Measurements from ENCODE around the gene PAIP2B.

Gene PAIP2B

DNA sequence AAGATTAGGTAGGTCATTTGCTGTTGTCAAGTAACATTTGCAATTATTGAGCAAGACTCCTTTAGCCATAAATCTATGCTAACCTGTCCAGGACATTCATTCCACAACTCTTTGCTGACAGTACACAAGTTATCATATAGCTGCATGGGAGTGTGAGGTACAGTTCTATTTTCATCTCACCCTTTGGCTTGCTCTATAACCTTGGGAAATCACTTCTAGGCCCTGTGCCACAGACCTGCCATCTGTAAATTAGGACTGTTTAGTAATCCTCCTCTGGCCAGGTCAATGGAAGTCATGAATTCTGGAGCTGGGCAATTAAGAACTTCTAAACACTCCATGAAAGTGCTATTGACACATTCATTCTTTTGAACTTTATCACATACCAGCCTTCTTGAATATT lies 34.6 kb upstream of the PAIP2B start:
- H2AK5ac ChIP-seq (ENCODE audit: low read length, severe bottlenecking): no peak overlapping the region
- H3K27ac ChIP-seq (ENCODE audit: low read length, poor library complexity, severe bottlenecking): no peak overlapping the region
- H2BK120ac ChIP-seq (ENCODE audit: low read depth, low read length): no peak overlapping the region
- H2BK5ac ChIP-seq (ENCODE audit: low read depth, low read length, poor library complexity, severe bottlenecking): no peak overlapping the region
- no peak overlapping the region for H3K18ac ChIP-seq (ENCODE audit: low read depth in 1 of 2, low read length in 2 of 2)
- no peak overlapping the region for H2BK15ac ChIP-seq (ENCODE audit: low read depth, poor library complexity, severe bottlenecking)
- H3K23ac ChIP-seq (ENCODE audit: low read length in 2 of 2): no peak overlapping the region
- H3K9me3 ChIP-seq (ENCODE audit: control insufficient read depth, low read length): no peaks in the 10 kb centered on the region
- no peak overlapping the region for H3K9ac ChIP-seq (ENCODE audit: low read length)
- H3K4me1 ChIP-seq (ENCODE audit: control insufficient read depth, insufficient read depth, low read depth, low read length): no peaks in the 10 kb centered on the region
- no peak overlapping the region for H3K14ac ChIP-seq (ENCODE audit: low read length in 2 of 2)
- no peak overlapping the region for H2AFZ ChIP-seq (ENCODE audit: low read depth, low read length)
- no peak for DNase-seq
- H4K91ac ChIP-seq (ENCODE audit: low read length): no peak overlapping the region
- H3K27me3 ChIP-seq (ENCODE audit: control insufficient read depth in 1 of 2, insufficient read depth in 1 of 2, low read length in 2 of 2): peaks cover 23 to 46% of the 10 kb centered on the region in 2 experiments
- no peak overlapping the region for H3K4me3 ChIP-seq (ENCODE audit: insufficient read depth in 1 of 2, low read depth in 1 of 2, low read length in 2 of 2)
- H4K8ac ChIP-seq (ENCODE audit: low read length): no peak overlapping the region
- H3K36me3 ChIP-seq (ENCODE audit: control insufficient read depth in 1 of 2, insufficient read depth in 2 of 2, low read depth in 1 of 2, low read length in 2 of 2): no peaks in the 10 kb centered on the region
- no peak overlapping the region for H3K4ac ChIP-seq (ENCODE audit: low read depth in 1 of 2, low read length in 2 of 2)
- H3K4me2 ChIP-seq (ENCODE audit: low read length, poor library complexity, severe bottlenecking): no peak overlapping the region
- no peaks in the 10 kb centered on the region for H3K79me1 ChIP-seq (replicated peaks; ENCODE audit: low read length, poor library complexity, severe bottlenecking)
- no peak overlapping the region for H2BK12ac ChIP-seq (ENCODE audit: low read length in 2 of 2)

DNA sequence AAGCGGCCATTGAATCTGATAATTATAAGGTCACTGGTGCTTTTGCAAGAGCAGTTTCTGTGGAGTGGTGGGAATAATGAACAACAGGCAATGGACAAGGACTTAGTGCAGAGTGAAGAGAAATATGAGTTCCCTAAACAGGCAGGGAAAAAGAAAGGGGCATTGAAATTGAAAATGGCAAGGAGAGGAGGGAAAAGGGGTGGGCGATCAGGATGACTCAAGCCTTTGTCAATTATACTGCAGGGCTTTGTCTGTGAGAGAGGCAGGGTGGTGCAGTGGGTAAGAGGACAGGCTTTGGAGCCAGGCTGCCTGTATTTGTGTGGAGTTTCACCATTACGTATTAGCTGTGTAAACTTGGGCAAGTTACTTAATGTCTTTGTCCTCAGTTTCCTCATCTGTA lies 29.5 kb upstream of the PAIP2B start:
- H3K4me1 ChIP-seq (ENCODE audit: control insufficient read depth, insufficient read depth, low read depth, low read length): no peaks in the 10 kb centered on the region
- DNase-seq: no peak
- 95% methylated on average over 3 of the region's 3 CpGs for WGBS
- H3K79me1 ChIP-seq (replicated peaks; ENCODE audit: low read length, poor library complexity, severe bottlenecking): no peaks in the 10 kb centered on the region
- no peak overlapping the region for H3K14ac ChIP-seq (ENCODE audit: low read length in 2 of 2)
- no peak overlapping the region for H4K8ac ChIP-seq (ENCODE audit: low read length)
- H2AK5ac ChIP-seq (ENCODE audit: low read length, severe bottlenecking): no peak overlapping the region
- no peak overlapping the region for H2BK5ac ChIP-seq (ENCODE audit: low read depth, low read length, poor library complexity, severe bottlenecking)
- no peak overlapping the region for H2AFZ ChIP-seq (ENCODE audit: low read depth, low read length)
- no peak overlapping the region for H3K4ac ChIP-seq (ENCODE audit: low read depth in 1 of 2, low read length in 2 of 2)
- no peaks in the 10 kb centered on the region for H3K36me3 ChIP-seq (ENCODE audit: control insufficient read depth in 1 of 2, insufficient read depth in 2 of 2, low read depth in 1 of 2, low read length in 2 of 2)
- no peak overlapping the region for H3K18ac ChIP-seq (ENCODE audit: low read depth in 1 of 2, low read length in 2 of 2)
- H4K91ac ChIP-seq (ENCODE audit: low read length): no peak overlapping the region
- no peak overlapping the region for H2BK15ac ChIP-seq (ENCODE audit: low read depth, poor library complexity, severe bottlenecking)
- H3K9ac ChIP-seq (ENCODE audit: low read length): no peak overlapping the region
- H2BK12ac ChIP-seq (ENCODE audit: low read length in 2 of 2): no peak overlapping the region
- H3K9me3 ChIP-seq (ENCODE audit: control insufficient read depth, low read length): no peaks in the 10 kb centered on the region
- no peak overlapping the region for H3K4me3 ChIP-seq (ENCODE audit: insufficient read depth in 1 of 2, low read depth in 1 of 2, low read length in 2 of 2)
- no peak overlapping the region for H3K4me2 ChIP-seq (ENCODE audit: low read length, poor library complexity, severe bottlenecking)
- H3K23ac ChIP-seq (ENCODE audit: low read length in 2 of 2): no peak overlapping the region
- no peak overlapping the region for H3K27ac ChIP-seq (ENCODE audit: low read length, poor library complexity, severe bottlenecking)
- peaks cover 32 to 46% of the 10 kb centered on the region in 2 experiments for H3K27me3 ChIP-seq (ENCODE audit: control insufficient read depth in 1 of 2, insufficient read depth in 1 of 2, low read length in 2 of 2)
- H2BK120ac ChIP-seq (ENCODE audit: low read depth, low read length): no peak overlapping the region

- H3K4me3 ChIP-seq (ENCODE audit: insufficient read depth in 1 of 2, low read depth in 1 of 2, low read length in 2 of 2): no peak overlapping the region
- no peak overlapping the region for H3K4me2 ChIP-seq (ENCODE audit: low read length, poor library complexity, severe bottlenecking)
- H3K4me1 ChIP-seq (ENCODE audit: control insufficient read depth, insufficient read depth, low read depth, low read length): no peaks in the 10 kb centered on the region
- no peak overlapping the region for H3K9ac ChIP-seq (ENCODE audit: low read length)
- DNase-seq: no peak
- no peaks in the 10 kb centered on the region for H3K79me1 ChIP-seq (replicated peaks; ENCODE audit: low read length, poor library complexity, severe bottlenecking)
- no peak overlapping the region for H4K91ac ChIP-seq (ENCODE audit: low read length)
- H3K9me3 ChIP-seq (ENCODE audit: control insufficient read depth, low read length): no peaks in the 10 kb centered on the region
- peaks cover 32 to 50% of the 10 kb centered on the region in 2 experiments for H3K27me3 ChIP-seq (ENCODE audit: control insufficient read depth in 1 of 2, insufficient read depth in 1 of 2, low read length in 2 of 2)
- no peak overlapping the region for H2AK5ac ChIP-seq (ENCODE audit: low read length, severe bottlenecking)
- H2BK5ac ChIP-seq (ENCODE audit: low read depth, low read length, poor library complexity, severe bottlenecking): no peak overlapping the region
- no peak overlapping the region for H3K4ac ChIP-seq (ENCODE audit: low read depth in 1 of 2, low read length in 2 of 2)
- H2BK12ac ChIP-seq (ENCODE audit: low read length in 2 of 2): no peak overlapping the region
- no peak overlapping the region for H3K27ac ChIP-seq (ENCODE audit: low read length, poor library complexity, severe bottlenecking)
- no peak overlapping the region for H2AFZ ChIP-seq (ENCODE audit: low read depth, low read length)
- H2BK15ac ChIP-seq (ENCODE audit: low read depth, poor library complexity, severe bottlenecking): no peak overlapping the region
- no peak overlapping the region for H3K18ac ChIP-seq (ENCODE audit: low read depth in 1 of 2, low read length in 2 of 2)
- no peak overlapping the region for H3K23ac ChIP-seq (ENCODE audit: low read length in 2 of 2)
- WGBS: 91% methylated on average over 2 of the region's 4 CpGs
- H3K14ac ChIP-seq (ENCODE audit: low read length in 2 of 2): no peak overlapping the region
- H3K36me3 ChIP-seq (ENCODE audit: control insufficient read depth in 1 of 2, insufficient read depth in 2 of 2, low read depth in 1 of 2, low read length in 2 of 2): no peaks in the 10 kb centered on the region
- no peak overlapping the region for H2BK120ac ChIP-seq (ENCODE audit: low read depth, low read length)
- H4K8ac ChIP-seq (ENCODE audit: low read length): no peak overlapping the region
Measured at GRCh38 chr2:71254776-71255175, 27.9 kb upstream of the PAIP2B start.

GRCh38 chr2:71254078-71254477 lies 27.2 kb upstream of the PAIP2B start:
- Histone ChIP-seq H3K4me3 (ENCODE audit: insufficient read depth in 1 of 2, low read depth in 1 of 2, low read length in 2 of 2) (no peak overlapping the region), H3K79me1 (replicated peaks; ENCODE audit: low read length, poor library complexity, severe bottlenecking) (no peaks in the 10 kb centered on the region), H3K4ac (ENCODE audit: low read depth in 1 of 2, low read length in 2 of 2) (no peak overlapping the region), H3K27ac (ENCODE audit: low read length, poor library complexity, severe bottlenecking) (no peak overlapping the region), H4K8ac (ENCODE audit: low read length) (no peak overlapping the region), H3K9ac (ENCODE audit: low read length) (no peak overlapping the region), H3K4me1 (ENCODE audit: control insufficient read depth, insufficient read depth, low read depth, low read length) (no peaks in the 10 kb centered on the region), H2AFZ (ENCODE audit: low read depth, low read length) (no peak overlapping the region), H3K27me3 (ENCODE audit: control insufficient read depth in 1 of 2, insufficient read depth in 1 of 2, low read length in 2 of 2) (peaks cover 27 to 52% of the 10 kb centered on the region in 2 experiments), H2BK120ac (ENCODE audit: low read depth, low read length) (no peak overlapping the region), H3K18ac (ENCODE audit: low read depth in 1 of 2, low read length in 2 of 2) (no peak overlapping the region), H2AK5ac (ENCODE audit: low read length, severe bottlenecking) (no peak overlapping the region), H3K14ac (ENCODE audit: low read length in 2 of 2) (no peak overlapping the region), H2BK5ac (ENCODE audit: low read depth, low read length, poor library complexity, severe bottlenecking) (no peak overlapping the region), H2BK12ac (ENCODE audit: low read length in 2 of 2) (no peak overlapping the region), H3K23ac (ENCODE audit: low read length in 2 of 2) (no peak overlapping the region), H3K9me3 (ENCODE audit: control insufficient read depth, low read length) (no peaks in the 10 kb centered on the region), H2BK15ac (ENCODE audit: low read depth, poor library complexity, severe bottlenecking) (no peak overlapping the region), H3K4me2 (ENCODE audit: low read length, poor library complexity, severe bottlenecking) (no peak overlapping the region), H4K91ac (ENCODE audit: low read length) (no peak overlapping the region), H3K36me3 (ENCODE audit: control insufficient read depth in 1 of 2, insufficient read depth in 2 of 2, low read depth in 1 of 2, low read length in 2 of 2) (no peaks in the 10 kb centered on the region)
- WGBS: 90% methylated on average over 2 of the region's 3 CpGs
- DNase-seq: no peak

Measured in mesenchymal stem cell (in vitro differentiated cells and primary cell).